Measurements from ENCODE around the gene SPTB.

Gene SPTB

GRCh38 chr14:64704143-64704742 is 175.5 kb downstream of the SPTB start, which contains the start of gene PLEKHG3:
Gene PLEKHG3 (plus strand): TSS chr14:64704424. CDS start chr14:64727632, 23,208 bp downstream.
- peaks cover 8% of the 10 kb centered on the region for H3K27me3 ChIP-seq
- TF ChIP-seq CTCF (IDR thresholded peaks at IDR 0.05) = no peak
- peak within 1 kb of the TSS; percentile 79 to 97 for H3K4me3 ChIP-seq (ENCODE audit: low read depth in 1 of 2, low read length in 1 of 2)
- H3K9me3 ChIP-seq = no peaks in the 10 kb centered on the region
- peaks cover 81 to 89% of the 10 kb centered on the region in 2 experiments for H3K4me1 ChIP-seq (ENCODE audit: control insufficient read depth in 1 of 2, insufficient read depth in 1 of 2, low read depth in 1 of 2, low read length in 1 of 2)
- peaks cover 14% of the 10 kb centered on the region for H3K36me3 ChIP-seq
- peak within 1 kb of the TSS; percentile 99 for H3K27ac ChIP-seq

GRCh38 chr14:64703395-64704142 is 176.1 kb downstream of the SPTB start:
- Histone ChIP-seq H3K36me3 (peaks cover 14% of the 10 kb centered on the region), H3K4me3 (ENCODE audit: low read depth in 1 of 2, low read length in 1 of 2) (peak overlapping the region; percentile 79 to 97), H3K4me1 (ENCODE audit: control insufficient read depth in 1 of 2, insufficient read depth in 1 of 2, low read depth in 1 of 2, low read length in 1 of 2) (peaks cover 81 to 89% of the 10 kb centered on the region in 2 experiments), H3K27ac (peak overlapping the region; percentile 99), H3K9me3 (no peaks in the 10 kb centered on the region), H3K27me3 (peaks cover 8% of the 10 kb centered on the region)
- TF ChIP-seq CTCF (IDR thresholded peaks at IDR 0.05) = no peak

- no peak for TF ChIP-seq CTCF (IDR thresholded peaks at IDR 0.05)
- Histone ChIP-seq H3K4me3 (ENCODE audit: low read depth in 1 of 2, low read length in 1 of 2) (peak overlapping the region; percentile 79 to 97), H3K9me3 (no peaks in the 10 kb centered on the region), H3K27me3 (peaks cover 8% of the 10 kb centered on the region), H3K36me3 (peaks cover 14% of the 10 kb centered on the region), H3K4me1 (ENCODE audit: control insufficient read depth in 1 of 2, insufficient read depth in 1 of 2, low read depth in 1 of 2, low read length in 1 of 2) (peaks cover 81 to 89% of the 10 kb centered on the region in 2 experiments), H3K27ac (peak overlapping the region; percentile 99)
These were observed 177.0 kb downstream of the SPTB start for GRCh38 chr14:64702493-64703394.

- TF ChIP-seq CTCF (IDR thresholded peaks at IDR 0.05) = no peak
- H3K27ac ChIP-seq = peak overlapping the region; percentile 99
- H3K4me1 ChIP-seq (ENCODE audit: control insufficient read depth in 1 of 2, insufficient read depth in 1 of 2, low read depth in 1 of 2, low read length in 1 of 2) = peaks cover 79 to 85% of the 10 kb centered on the region in 2 experiments
- H3K27me3 ChIP-seq = peaks cover 8% of the 10 kb centered on the region
- peaks cover 5% of the 10 kb centered on the region for H3K36me3 ChIP-seq
- H3K9me3 ChIP-seq = no peaks in the 10 kb centered on the region
- no peak overlapping the region for H3K4me3 ChIP-seq (ENCODE audit: low read depth in 1 of 2, low read length in 1 of 2)
These were observed 178.0 kb downstream of the SPTB start for GRCh38 chr14:64701660-64702059.

- Histone ChIP-seq H3K36me3 (no peaks in the 10 kb centered on the region), H3K4me3 (ENCODE audit: low read depth in 1 of 2, low read length in 1 of 2) (no peak overlapping the region), H3K27me3 (peaks cover 8% of the 10 kb centered on the region), H3K9me3 (no peaks in the 10 kb centered on the region), H3K27ac (peak overlapping the region; percentile 97), H3K4me1 (ENCODE audit: control insufficient read depth in 1 of 2, insufficient read depth in 1 of 2, low read depth in 1 of 2, low read length in 1 of 2) (peaks cover 71 to 82% of the 10 kb centered on the region in 2 experiments)
- TF ChIP-seq CTCF (IDR thresholded peaks at IDR 0.05) = no peak
These were observed 178.8 kb downstream of the SPTB start for GRCh38 chr14:64700894-64701293.
